Renal cortical epithelial cell (primary cell): ENCODE data around the gene EVA1C. TPM values are rescaled to one million over a fixed set of nuclear protein-coding genes. Genes with fewer than 3 reads are reported as not detected.
"Not testable (repeated sequence)": the region's sequence is repeated elsewhere in the genome, so short reads cannot be mapped to it uniquely, and the experiment has no call there.

Source experiments
- DNase-seq: peaks from one replicate; pipeline ENCODE4 v3.0.0-alpha.2; 2011; ENCODE audit warnings: low read depth
- total RNA-seq: library from RNA; depleted of rRNA; stranded (reverse); fragments of >200 nt; gene quantifications from 2 replicates; pipeline ENCODE4 v1.2.3, GENCODE V29; 2014

EVA1C gene
- total RNA-seq, 1 donor from 2014 or later, result 0.70 TPM

DNA sequence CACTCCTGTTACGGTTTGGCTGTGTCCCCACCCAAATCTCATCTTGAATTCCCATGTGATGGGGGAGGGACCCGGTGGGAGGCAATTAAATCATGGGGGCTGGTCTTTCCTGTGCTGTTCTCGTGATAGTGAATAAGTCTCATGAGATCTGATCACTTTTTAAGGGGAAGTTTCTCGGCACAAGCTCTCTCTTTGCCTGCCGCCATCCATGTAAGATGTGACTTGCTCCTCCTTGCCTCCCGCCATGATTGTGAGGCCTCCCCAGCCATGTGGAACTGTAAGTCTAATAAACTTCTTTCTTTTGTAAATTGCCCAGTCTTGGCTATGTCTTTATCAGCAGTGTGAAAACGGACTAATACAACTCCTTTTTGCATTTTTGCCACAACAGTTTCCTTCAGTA is 118.3 kb downstream of the EVA1C start:
- DNase-seq, result not testable (repeated sequence)

- not testable (repeated sequence) for DNase-seq
These were observed 119.1 kb downstream of the EVA1C start for GRCh38 chr21:32531561-32531960.

DNA sequence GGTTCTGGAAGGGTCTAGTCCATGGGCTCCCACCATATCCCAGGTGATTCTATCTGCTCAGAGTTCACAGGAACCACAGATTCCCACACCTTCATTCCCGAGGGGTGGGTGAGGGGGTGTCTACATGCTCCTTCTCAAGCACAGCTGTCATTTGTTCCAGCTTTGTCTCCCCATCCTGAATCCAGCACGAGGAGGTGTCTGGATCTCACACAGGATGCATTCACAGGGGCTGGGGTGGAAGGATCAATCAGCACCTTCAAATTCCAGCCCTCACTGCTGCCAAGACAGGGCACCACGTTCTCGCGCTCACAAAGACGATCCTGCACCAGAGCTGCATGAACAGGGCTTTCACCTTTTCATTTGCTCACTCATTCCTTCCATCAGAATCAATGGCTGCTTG is 120.1 kb downstream of the EVA1C start:
- DNase-seq, result no peak

GRCh38 chr21:32533053-32533452 is 120.5 kb downstream of the EVA1C start:
- DNase-seq, result no peak

- no peak for DNase-seq
These were observed 121.1 kb downstream of the EVA1C start for GRCh38 chr21:32533611-32534010.

DNA sequence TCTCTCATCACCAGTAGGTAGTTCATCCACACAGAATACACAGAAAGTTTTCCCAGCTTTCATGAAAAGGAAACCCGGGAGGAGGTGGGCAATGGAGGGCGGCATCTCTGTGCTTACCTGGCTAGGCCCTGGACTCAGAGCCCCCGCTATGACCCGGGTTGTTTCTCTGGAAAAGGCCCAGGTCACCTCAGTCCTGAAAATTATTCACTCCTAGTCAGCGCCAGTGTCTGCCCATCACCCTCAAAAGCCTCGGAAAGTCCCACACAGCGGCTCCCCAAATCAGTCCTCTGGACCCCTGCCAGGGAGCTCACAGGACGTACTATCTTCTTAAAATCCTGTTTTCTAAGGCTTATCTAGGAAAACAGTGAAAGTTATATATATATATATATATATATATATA is 121.6 kb downstream of the EVA1C start:
- DNase-seq, result no peak

DNA sequence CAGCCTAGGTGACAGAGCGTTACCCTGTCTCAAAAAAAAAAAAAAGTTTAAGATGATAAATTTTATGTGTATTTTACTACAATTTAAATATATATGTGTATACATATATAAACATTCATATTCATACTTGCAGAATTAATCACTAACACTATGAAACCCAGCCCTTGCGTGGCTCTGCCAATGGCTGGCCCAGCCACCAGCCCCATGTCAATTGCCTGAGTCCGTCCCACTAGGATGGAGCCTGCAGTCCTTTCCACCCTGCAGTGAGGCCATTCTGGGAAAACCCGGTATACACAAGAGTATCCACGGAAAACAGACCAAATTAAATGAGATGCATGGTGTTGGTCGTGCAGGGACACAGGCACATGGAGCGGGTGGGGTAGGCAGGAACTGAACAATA is 123.1 kb downstream of the EVA1C start:
- DNase-seq, result no peak

DNA sequence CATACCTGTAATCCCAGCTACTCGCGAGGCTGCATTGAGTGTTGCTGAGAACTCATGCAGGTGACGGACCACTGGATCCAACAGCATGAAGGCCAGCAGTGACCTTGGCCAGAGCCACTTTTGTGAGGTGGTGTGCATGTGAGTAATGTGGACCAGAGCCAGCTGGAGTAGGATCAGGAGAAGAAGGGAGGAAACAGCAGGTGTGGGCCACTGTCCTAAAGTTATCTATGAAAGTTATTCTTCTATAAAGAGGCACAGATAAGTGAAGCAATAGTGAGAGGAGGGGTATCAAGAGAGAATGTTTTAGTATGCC is 125.0 kb downstream of the EVA1C start:
- no peak for DNase-seq

DNA sequence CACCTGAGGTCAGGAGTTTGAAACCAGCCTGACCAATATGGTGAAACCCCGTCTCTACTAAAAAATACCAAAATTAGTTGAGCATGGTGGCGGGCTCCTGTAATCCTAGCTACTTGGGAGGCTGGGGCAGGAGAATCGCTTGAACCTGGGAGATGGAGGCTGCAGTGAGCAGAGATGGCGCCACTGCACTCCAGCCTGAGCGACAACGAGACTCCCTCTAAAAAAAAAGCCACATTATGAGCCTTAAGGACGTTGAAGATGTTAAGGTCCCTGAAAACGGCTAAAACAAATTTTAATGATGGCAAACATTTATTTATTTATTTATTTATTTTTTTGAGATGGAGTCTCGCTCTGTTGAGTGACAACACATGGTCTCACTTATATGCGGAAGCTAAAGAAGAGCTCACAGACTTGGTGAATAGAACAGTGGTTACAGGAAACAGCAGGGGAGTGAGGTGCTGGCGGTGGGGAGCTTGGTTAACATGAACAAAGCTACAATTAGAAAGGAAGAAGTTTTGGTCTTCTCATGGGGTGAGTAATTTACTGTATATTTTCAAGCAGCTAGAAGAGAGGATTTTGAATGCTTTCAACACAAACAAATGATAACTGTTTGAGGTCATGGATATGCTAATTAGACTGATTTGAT is 125.8 kb downstream of the EVA1C start:
- DNase-seq, result no peak

- DNase-seq, result no peak
These were observed 126.9 kb downstream of the EVA1C start for GRCh38 chr21:32539378-32539777.

DNA sequence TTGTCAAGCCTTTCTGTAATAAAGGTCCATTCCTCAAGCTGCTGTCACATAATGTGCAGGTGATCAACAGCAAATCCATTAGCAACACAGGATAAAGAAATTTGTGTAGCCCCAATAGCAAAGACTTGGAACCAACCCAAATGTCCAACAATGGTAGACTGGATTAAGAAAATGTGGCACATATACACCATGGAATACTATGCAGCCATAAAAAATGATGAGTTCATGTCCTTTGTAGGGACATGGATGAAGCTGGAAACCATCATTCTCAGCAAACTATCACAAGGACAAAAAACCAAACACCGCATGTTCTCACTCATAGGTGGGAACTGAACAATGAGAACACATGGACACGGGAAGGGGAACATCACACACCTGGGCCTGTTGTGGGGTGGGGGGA is 130.6 kb downstream of the EVA1C start:
- DNase-seq, result not testable (repeated sequence)

DNA sequence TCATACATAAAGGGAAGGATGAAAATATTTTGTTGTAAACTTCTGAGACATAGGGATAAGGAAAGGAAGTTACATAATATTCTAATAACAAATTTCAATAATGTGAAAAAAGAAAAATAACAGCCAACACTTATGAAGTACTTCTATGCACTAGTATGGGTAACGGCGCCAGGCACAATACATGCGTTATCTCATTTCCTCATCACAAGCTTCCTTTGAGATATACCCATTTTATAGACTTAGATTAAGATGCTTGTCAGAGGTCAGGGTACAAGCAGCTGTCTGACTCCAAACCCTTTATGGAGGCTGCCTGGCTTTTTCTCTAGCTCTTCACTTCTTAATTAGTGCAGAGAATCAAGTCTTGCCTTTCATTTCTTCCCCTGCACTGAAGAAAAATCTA is 131.5 kb downstream of the EVA1C start:
- no peak for DNase-seq

GRCh38 chr21:32544697-32545096 is 132.2 kb downstream of the EVA1C start:
- no peak for DNase-seq

GRCh38 chr21:32545948-32546441 is 133.5 kb downstream of the EVA1C start:
- DNase-seq, result peak; percentile 14

DNA sequence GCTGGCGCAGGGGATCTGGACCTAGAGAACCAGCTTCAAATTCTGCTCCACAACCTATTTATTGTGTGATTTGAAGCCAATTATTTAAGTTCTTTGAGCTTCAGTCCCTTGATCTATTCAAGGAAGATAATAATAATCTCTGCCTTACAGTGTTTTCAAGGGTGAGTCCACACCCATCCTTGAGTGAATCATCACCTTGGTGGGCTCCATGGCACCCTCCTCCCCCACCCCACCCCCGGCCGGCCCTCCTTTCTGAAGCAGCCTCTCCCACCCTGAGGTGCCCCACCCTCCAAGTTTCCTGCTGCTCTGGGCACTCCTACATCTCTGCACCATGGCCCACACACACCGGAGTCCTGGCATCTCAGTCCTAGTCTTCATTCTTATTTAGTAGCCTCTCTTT is 134.5 kb downstream of the EVA1C start:
- DNase-seq, result no peak

DNA sequence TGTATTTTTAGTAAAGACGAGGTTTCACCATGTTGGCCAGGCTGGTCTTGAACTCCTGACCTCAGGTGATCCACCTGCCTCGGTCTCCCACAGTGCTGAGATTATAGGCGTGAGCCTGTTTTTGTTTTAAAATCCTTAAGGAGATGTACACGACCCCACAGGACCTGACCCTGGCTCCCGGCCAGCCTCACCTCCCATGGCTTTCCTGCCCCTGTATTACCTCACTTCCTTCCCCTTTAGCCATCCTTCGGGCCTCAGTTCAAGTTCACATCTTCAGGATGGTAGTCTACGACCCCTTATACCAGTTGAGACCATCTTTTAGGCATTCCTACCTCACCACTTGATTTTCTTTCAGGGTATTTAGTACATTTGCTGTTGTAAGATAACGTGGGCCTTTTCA is 136.5 kb downstream of the EVA1C start:
- no peak for DNase-seq

- DNase-seq, result no peak
These were observed 136.9 kb downstream of the EVA1C start for GRCh38 chr21:32549440-32549839.

DNA sequence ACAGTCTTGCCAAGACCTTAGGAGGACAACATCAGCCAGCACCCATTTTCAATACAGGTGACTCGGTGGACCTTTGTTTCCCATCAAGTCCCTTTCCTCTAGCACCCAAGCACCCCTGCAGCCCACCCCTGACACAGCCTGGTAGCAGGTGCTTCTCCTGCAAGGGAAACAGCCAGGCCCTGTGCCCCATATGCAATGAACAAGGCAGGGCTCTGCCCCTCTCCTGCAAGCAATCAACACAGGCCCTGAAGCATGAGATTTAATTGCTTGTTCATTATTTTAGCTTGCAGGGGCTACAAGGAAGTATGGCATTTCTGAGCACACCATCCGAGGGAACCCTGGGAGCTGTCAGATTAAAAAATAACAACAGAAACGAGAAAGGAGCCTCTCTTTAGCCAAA is 137.4 kb downstream of the EVA1C start:
- no peak for DNase-seq

DNA sequence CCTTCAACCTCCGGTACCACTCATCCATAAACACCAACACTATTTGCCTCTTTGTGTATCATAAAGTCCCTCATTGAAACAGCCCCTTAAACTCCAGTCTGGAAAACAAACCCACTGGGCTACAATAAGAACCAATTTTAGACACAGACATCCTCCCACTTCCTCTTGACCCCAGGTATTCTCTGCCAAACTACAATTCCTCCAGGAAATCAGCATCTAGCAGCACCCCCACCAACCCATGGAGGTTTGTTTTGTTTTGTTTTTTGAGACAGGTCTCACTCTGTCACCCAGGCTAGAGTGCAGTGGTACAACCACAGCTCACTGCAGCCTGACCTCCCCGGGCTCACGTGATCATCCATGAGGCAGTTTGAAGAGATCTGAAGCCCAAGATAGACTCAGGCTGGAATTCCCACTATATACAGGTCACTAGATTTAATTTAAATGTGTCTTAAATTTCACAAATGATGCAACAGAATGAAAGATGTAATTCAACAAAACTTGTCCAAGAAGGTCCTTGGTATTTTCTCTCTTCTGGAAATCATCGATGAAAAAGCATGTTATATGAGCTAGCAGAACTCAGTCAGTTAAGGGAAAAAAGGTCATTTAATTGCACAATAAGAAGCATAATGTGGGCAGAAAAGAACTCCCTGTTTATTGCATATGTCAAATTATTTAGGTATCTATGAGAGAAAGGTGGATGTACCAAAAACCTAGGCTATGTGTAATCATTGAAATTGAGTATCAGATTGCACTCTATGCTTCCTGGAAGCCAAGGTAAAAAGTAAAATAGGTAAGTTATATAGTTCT is 142.5 kb downstream of the EVA1C start:
- no peak for DNase-seq

DNA sequence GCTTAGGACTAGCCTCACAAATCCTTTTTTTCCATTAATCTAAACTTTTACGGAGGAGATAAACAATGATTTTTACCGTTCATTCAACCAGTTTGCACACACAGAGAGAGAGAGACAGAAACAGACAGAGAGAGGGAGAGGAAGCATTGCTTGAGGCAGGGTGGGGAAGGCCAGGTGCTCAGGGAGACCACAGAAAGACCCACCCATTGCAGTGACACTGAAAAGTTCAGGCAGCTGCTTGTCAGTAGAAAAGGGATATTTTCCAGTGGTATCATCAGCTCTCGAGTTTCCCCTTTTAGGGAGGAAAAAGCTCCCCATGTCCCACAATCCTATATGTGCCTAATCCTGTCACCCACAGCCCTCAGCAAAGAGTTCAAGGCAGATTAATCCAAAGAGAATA is 145.6 kb downstream of the EVA1C start:
- no peak for DNase-seq

GRCh38 chr21:32559006-32559610 is 146.6 kb downstream of the EVA1C start:
- no peak for DNase-seq

GRCh38 chr21:32560896-32561295 is 148.4 kb downstream of the EVA1C start:
- no peak for DNase-seq

DNA sequence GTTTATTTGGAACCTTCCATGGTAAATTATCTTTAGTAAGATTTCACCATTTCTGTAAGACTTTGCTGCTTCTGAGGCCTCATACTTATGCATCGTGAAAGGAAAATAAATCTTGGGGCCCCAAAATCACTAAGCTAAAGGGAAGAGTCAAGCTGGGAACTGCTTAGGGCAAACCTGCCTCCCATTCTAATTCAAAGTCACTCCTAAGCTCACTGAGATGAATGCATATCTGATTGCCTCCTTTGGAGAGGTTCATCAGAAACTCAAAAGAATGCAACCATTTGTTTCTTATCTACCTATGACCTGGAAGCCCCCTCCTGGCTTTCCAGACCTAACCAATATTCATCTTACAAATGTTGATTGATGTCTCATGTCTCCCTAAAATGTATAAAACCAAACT is 149.0 kb downstream of the EVA1C start:
- not testable (repeated sequence) for DNase-seq
